Measurements from ENCODE around the gene AACS.
"Not testable (repeated sequence)": the region's sequence is repeated elsewhere in the genome, so short reads cannot be mapped to it uniquely, and the experiment has no call there.

The AACS gene

GRCh38 chr12:125125271-125125670 is 60.0 kb downstream of the AACS start:
- DNase-seq = no peak

GRCh38 chr12:125128439-125129178 is 63.4 kb downstream of the AACS start:
- DNase-seq = no peak

- no peak for DNase-seq
Observed at GRCh38 chr12:125129179-125129571, 63.9 kb downstream of the AACS start.

GRCh38 chr12:125129591-125130255 is 64.5 kb downstream of the AACS start:
- no peak for DNase-seq

GRCh38 chr12:125131958-125132357 is 66.7 kb downstream of the AACS start:
- no peak for DNase-seq

GRCh38 chr12:125132698-125133400 is 67.6 kb downstream of the AACS start:
- no peak for DNase-seq

- DNase-seq = no peak
Observed at GRCh38 chr12:125133616-125134015, 68.4 kb downstream of the AACS start.

GRCh38 chr12:125134576-125134975 is 69.3 kb downstream of the AACS start:
- DNase-seq = no peak

- DNase-seq = no peak
Observed at GRCh38 chr12:125135906-125136305, 70.7 kb downstream of the AACS start.

GRCh38 chr12:125136702-125137101 is 71.5 kb downstream of the AACS start:
- no peak for DNase-seq

- DNase-seq = no peak
Observed at GRCh38 chr12:125137766-125138344, 72.6 kb downstream of the AACS start.

- no peak for DNase-seq
Observed at GRCh38 chr12:125140279-125141209, 75.3 kb downstream of the AACS start.

- DNase-seq = not testable (repeated sequence)
Observed at GRCh38 chr12:125141210-125141573, 76.0 kb downstream of the AACS start.

GRCh38 chr12:125142601-125143000 is 77.4 kb downstream of the AACS start:
- no peak for DNase-seq

- DNase-seq = no peak
Observed at GRCh38 chr12:125143491-125143890, 78.3 kb downstream of the AACS start.

GRCh38 chr12:125145196-125145595 is 80.0 kb downstream of the AACS start:
- DNase-seq = no peak

GRCh38 chr12:125148316-125148715 is 83.1 kb downstream of the AACS start:
- DNase-seq = no peak

GRCh38 chr12:125149160-125150108 is 84.2 kb downstream of the AACS start:
- DNase-seq = no peak

GRCh38 chr12:125151284-125151683 is 86.0 kb downstream of the AACS start:
- no peak for DNase-seq

- no peak for DNase-seq
Observed at GRCh38 chr12:125152463-125152862, 87.2 kb downstream of the AACS start.

- no peak for DNase-seq
Observed at GRCh38 chr12:125155366-125155765, 90.1 kb downstream of the AACS start.
